Loucy (cell line): ENCODE results near the gene GPR15.

Source experiments
- H2AFZ ChIP-seq: fragments of 200-600 bp; sonication (generic); 2 replicates; pipeline ENCODE4 v1.6.0; 2016; ENCODE audit warnings: antibody characterized with exemption, mild to moderate bottlenecking, low read length, moderate library complexity
- H3F3A ChIP-seq: fragments of 200-600 bp; 2 replicates; pipeline ENCODE4 v1.6.0; 2016; ENCODE audit warnings: antibody characterized with exemption, low read depth, mild to moderate bottlenecking
- H3K27me3 ChIP-seq: fragments of 200-600 bp; sonication (generic); 2 replicates; pipeline ENCODE4 v1.6.1; 2014; ENCODE audit warnings: low read length, mild to moderate bottlenecking; ENCODE audit not compliant: insufficient read depth, poor library complexity, severe bottlenecking
- H3K36me3 ChIP-seq: fragments of 200-600 bp; sonication (generic); 2 replicates; pipeline ENCODE4 v1.6.1; 2016; ENCODE audit warnings: low read length; ENCODE audit not compliant: insufficient read depth
- H3K4me1 ChIP-seq: fragments of 200-600 bp; sonication (generic); 2 replicates; pipeline ENCODE4 v1.5.1; 2014; ENCODE audit warnings: low read length, mild to moderate bottlenecking; ENCODE audit not compliant: insufficient read depth, poor library complexity, severe bottlenecking
- H3K4me2 ChIP-seq: fragments of 200-600 bp; sonication (generic); 2 replicates; pipeline ENCODE4 v1.6.0; 2014; ENCODE audit warnings: antibody characterized with exemption, low read length, low read depth, mild to moderate bottlenecking; ENCODE audit not compliant: poor library complexity, severe bottlenecking
- H3K4me3 ChIP-seq: fragments of 200-600 bp; sonication (generic); 2 replicates; pipeline ENCODE4 v1.5.1; 2014; ENCODE audit warnings: low read length, mild to moderate bottlenecking, mixed read lengths; ENCODE audit not compliant: poor library complexity, severe bottlenecking
- H3K79me2 ChIP-seq: fragments of 200-600 bp; sonication (generic); 2 replicates; pipeline ENCODE4 v1.6.1; 2014; ENCODE audit warnings: low read length; ENCODE audit not compliant: insufficient read depth
- H3K9ac ChIP-seq: fragments of 200-600 bp; sonication (generic); 2 replicates; pipeline ENCODE4 v1.6.0; 2014; ENCODE audit warnings: mild to moderate bottlenecking, low read depth, low read length, moderate library complexity; ENCODE audit not compliant: poor library complexity, severe bottlenecking
- H3K9me2 ChIP-seq: fragments of 200-600 bp; sonication (generic); replicated peaks from 2 replicates; pipeline ENCODE4 v1.6.1; 2016; ENCODE audit warnings: low read depth, low read length, mixed read lengths
- H3K9me3 ChIP-seq: fragments of 200-600 bp; sonication (generic); 2 replicates; pipeline ENCODE4 v1.6.1; 2014; ENCODE audit warnings: mild to moderate bottlenecking, antibody characterized with exemption, low read length, low read depth; ENCODE audit not compliant: insufficient read depth
- H4K20me1 ChIP-seq: fragments of 200-600 bp; sonication (generic); 2 replicates; pipeline ENCODE4 v1.6.0; 2014; ENCODE audit warnings: antibody characterized with exemption, low read length, mild to moderate bottlenecking; ENCODE audit not compliant: insufficient read depth, poor library complexity, severe bottlenecking
- EZH2phosphoT487 ChIP-seq: fragments of 200-600 bp; IDR thresholded peaks from 2 replicates; pipeline ENCODE4 v1.6.1; 2018; ENCODE audit warnings: antibody characterized with exemption, mild to moderate bottlenecking, moderate library complexity, borderline replicate concordance
- TF ChIP-seq, protein P1 (sequence below): fragments of 200-600 bp; sonication (generic); conservative IDR thresholded peaks from 2 replicates; pipeline ENCODE4 v1.5.1; 2014; ENCODE audit warnings: mild to moderate bottlenecking, antibody characterized with exemption, low read length

The GPR15 gene

DNA sequence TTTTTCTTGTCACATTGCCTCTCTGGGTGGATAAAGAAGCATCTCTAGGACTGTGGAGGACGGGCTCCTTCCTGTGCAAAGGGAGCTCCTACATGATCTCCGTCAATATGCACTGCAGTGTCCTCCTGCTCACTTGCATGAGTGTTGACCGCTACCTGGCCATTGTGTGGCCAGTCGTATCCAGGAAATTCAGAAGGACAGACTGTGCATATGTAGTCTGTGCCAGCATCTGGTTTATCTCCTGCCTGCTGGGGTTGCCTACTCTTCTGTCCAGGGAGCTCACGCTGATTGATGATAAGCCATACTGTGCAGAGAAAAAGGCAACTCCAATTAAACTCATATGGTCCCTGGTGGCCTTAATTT lies 478 bp downstream of the GPR15 start:
- no peaks in the 10 kb centered on the region for H3K79me2 ChIP-seq
- no peak overlapping the region for H3K4me3 ChIP-seq
- no peaks in the 10 kb centered on the region for H3K36me3 ChIP-seq
- no peak overlapping the region for H2AFZ ChIP-seq
- H3K4me1 ChIP-seq, result no peaks in the 10 kb centered on the region
- H3F3A ChIP-seq, result no peaks in the 10 kb centered on the region
- H3K27me3 ChIP-seq, result no peaks in the 10 kb centered on the region
- H3K9me3 ChIP-seq, result no peaks in the 10 kb centered on the region
- H3K4me2 ChIP-seq, result no peak overlapping the region
- TF ChIP-seq EZH2phosphoT487, result no peak
- TF ChIP-seq, protein P1, sequence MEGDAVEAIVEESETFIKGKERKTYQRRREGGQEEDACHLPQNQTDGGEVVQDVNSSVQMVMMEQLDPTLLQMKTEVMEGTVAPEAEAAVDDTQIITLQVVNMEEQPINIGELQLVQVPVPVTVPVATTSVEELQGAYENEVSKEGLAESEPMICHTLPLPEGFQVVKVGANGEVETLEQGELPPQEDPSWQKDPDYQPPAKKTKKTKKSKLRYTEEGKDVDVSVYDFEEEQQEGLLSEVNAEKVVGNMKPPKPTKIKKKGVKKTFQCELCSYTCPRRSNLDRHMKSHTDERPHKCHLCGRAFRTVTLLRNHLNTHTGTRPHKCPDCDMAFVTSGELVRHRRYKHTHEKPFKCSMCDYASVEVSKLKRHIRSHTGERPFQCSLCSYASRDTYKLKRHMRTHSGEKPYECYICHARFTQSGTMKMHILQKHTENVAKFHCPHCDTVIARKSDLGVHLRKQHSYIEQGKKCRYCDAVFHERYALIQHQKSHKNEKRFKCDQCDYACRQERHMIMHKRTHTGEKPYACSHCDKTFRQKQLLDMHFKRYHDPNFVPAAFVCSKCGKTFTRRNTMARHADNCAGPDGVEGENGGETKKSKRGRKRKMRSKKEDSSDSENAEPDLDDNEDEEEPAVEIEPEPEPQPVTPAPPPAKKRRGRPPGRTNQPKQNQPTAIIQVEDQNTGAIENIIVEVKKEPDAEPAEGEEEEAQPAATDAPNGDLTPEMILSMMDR, result no peak
- no peak overlapping the region for H3K9ac ChIP-seq
- no peaks in the 10 kb centered on the region for H4K20me1 ChIP-seq
- H3K9me2 ChIP-seq, result no peaks in the 10 kb centered on the region

DNA sequence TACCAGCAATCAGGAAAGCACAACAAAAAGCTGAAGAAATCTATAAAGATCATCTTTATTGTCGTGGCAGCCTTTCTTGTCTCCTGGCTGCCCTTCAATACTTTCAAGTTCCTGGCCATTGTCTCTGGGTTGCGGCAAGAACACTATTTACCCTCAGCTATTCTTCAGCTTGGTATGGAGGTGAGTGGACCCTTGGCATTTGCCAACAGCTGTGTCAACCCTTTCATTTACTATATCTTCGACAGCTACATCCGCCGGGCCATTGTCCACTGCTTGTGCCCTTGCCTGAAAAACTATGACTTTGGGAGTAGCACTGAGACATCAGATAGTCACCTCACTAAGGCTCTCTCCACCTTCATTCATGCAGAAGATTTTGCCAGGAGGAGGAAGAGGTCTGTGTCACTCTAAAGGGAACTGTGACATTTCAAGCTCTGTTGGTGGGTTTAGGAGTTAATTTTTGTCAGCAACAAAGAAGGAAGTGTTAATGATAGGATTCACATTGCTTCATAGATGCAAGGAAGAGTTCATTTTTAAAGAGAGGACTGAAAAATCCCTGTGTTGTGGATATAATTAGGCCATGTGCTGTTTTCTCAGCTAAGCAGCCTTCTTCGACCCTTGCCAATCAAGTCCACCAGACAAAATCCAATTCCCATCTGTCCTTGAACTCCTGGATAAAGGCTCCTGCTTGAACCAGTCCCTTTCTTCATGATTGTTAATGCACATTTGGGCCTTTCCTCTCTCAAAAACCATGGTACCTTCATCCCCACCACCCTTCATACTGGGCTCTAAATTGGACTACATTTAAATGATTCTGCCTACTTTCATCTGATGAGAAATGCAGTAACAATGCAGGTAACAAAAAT lies 1.2 kb downstream of the GPR15 start:
- H3K27me3 ChIP-seq, result no peaks in the 10 kb centered on the region
- H3K36me3 ChIP-seq, result no peaks in the 10 kb centered on the region
- H3K4me3 ChIP-seq, result no peak overlapping the region
- no peak overlapping the region for H3K4me2 ChIP-seq
- H3K4me1 ChIP-seq, result no peaks in the 10 kb centered on the region
- TF ChIP-seq EZH2phosphoT487, result no peak
- TF ChIP-seq, protein P1, result no peak
- no peaks in the 10 kb centered on the region for H4K20me1 ChIP-seq
- H3F3A ChIP-seq, result no peaks in the 10 kb centered on the region
- no peaks in the 10 kb centered on the region for H3K9me2 ChIP-seq
- no peaks in the 10 kb centered on the region for H3K79me2 ChIP-seq
- no peak overlapping the region for H3K9ac ChIP-seq
- H2AFZ ChIP-seq, result no peak overlapping the region
- no peaks in the 10 kb centered on the region for H3K9me3 ChIP-seq

DNA sequence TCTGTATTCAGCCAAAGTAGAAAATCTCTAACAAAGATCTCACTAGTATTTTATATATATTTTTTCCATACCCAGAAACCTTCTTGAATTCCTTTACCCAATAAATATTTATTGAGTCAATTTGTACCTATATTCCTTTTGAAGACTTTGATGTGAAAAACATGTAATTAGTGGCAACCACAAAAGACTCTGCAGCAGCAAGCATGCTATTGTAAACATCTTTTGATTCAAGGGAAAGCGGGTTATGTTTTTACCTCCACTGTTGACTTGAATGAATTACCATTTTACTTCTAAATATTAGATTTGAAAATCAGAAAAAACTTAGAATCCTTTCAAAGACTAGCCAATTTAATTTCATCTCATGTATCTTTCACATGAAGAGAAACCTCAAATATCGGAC lies 2.4 kb downstream of the GPR15 start:
- Histone ChIP-seq H3K9me2 (no peaks in the 10 kb centered on the region), H3K9ac (no peak overlapping the region), H3K4me1 (no peaks in the 10 kb centered on the region), H3K27me3 (no peaks in the 10 kb centered on the region), H3K9me3 (no peaks in the 10 kb centered on the region), H3K79me2 (no peaks in the 10 kb centered on the region), H2AFZ (no peak overlapping the region), H3K36me3 (no peaks in the 10 kb centered on the region), H4K20me1 (no peaks in the 10 kb centered on the region), H3K4me3 (no peak overlapping the region), H3F3A (no peaks in the 10 kb centered on the region), H3K4me2 (no peak overlapping the region)
- TF ChIP-seq EZH2phosphoT487, result no peak
- TF ChIP-seq, protein P1, result no peak
